ENCODE results near the gene BOK. TPM values are rescaled to one million over a fixed set of nuclear protein-coding genes. Genes with fewer than 3 reads are reported as not detected.

BOK gene, protein sequence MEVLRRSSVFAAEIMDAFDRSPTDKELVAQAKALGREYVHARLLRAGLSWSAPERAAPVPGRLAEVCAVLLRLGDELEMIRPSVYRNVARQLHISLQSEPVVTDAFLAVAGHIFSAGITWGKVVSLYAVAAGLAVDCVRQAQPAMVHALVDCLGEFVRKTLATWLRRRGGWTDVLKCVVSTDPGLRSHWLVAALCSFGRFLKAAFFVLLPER
- total RNA-seq, result 2.5 TPM
- 5.1 TPM for polyA plus RNA-seq
- long read RNA-seq, donor 1, result 0 reads
- long read RNA-seq, donor 2, partial matches to known transcripts, result 0 of 3 reads
- long read RNA-seq, donor 2, other reads (novel, unspliced or antisense), result 0 of 3 reads
- long read RNA-seq, donor 3, partial matches to known transcripts, result 32 of 49 reads
- long read RNA-seq, donor 3, other reads (novel, unspliced or antisense), result 17 of 49 reads
- long read RNA-seq, donor 4, result 0 reads
- long read RNA-seq, donor 5, transcript BOK-201 (5 exons, 2,657 nt), result major isoform, 6 of 6 reads
- long read RNA-seq, donor 5, partial matches to known transcripts, result 0 of 6 reads
- long read RNA-seq, donor 5, other reads (novel, unspliced or antisense), result 0 of 6 reads
- long read RNA-seq, donor 6, result 0 reads
- long read RNA-seq, donor 7, result 0 reads
- long read RNA-seq, donor 8, result 0 reads
- long read RNA-seq, donor 9, result 0 reads
- long read RNA-seq, donor 10, result 0 reads

DNA sequence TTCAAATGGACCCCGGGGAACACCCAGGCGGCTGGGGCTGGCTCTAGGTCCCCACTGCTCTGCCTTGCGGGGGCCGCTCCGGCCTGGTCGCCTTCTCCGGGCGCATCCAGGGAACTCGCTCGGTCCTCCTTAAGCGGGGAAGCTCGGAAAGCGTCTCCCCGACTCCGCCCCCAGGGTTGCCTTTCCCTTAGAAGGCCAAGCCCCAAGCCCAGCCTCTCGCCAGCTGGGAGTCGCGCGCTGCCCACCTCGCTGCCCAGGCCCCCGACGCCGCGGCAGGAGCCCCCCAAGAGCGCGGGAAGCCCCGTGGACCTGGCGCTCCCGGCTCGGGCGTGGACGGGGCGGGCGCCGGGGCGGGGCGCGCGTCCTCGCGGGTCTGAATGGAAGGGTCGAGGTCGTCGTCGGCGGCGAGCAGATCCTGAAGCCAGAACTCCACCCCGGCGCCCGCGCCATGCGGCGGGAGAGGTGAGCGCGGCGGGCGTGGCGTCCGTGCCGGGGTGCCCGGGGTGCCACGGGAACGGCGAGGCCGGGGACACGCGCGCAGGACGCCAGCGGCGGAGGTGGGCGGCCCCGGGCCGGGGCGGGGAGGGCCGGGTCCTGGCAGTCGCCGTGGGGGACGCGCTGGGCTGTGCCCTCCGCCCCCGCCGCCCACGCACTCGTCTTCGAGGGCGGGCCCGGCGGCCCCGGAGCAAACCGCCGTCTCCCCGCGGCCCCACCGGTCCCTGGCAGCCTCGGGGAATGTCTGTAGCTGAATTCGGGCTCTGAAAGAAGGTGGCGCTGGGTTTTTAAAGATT, at the start of gene BOK:
TSS of gene BOK (plus strand) at position 214 of the 791 bp plus-strand sequence. CDS start 739 bp downstream, outside the sequence.
- DNase-seq (ENCODE audit: low read depth in 6 of 9, low spot score in 9 of 9), result no peak
- Histone ChIP-seq H3K4me1 (ENCODE audit: control insufficient read depth in 2 of 2, insufficient read depth in 2 of 2, low read length in 2 of 2) (peaks cover 2 to 5% of the 10 kb centered on the region in 2 donors), H3K27me3 (ENCODE audit: control insufficient read depth in 2 of 2, insufficient read depth in 1 of 2, low read length in 1 of 2) (peaks cover 37 to 72% of the 10 kb centered on the region in 2 donors), H3K4me3 (ENCODE audit: low read length in 2 of 2) (peak within 1 kb of the TSS in 1 of 2 donors; percentile 46), H3K36me3 (ENCODE audit: control insufficient read depth in 2 of 2, insufficient read depth in 2 of 2, low read length in 1 of 2) (no peaks in the 10 kb centered on the region), H3K9me3 (ENCODE audit: control insufficient read depth in 2 of 2, insufficient read depth in 1 of 2, low read length in 1 of 2) (peaks cover 0 to 1% of the 10 kb centered on the region in 2 donors), H3K27ac (ENCODE audit: low read depth in 1 of 2, low read length in 1 of 2) (no peak within 1 kb of the TSS)
- WGBS, result 3% methylated on average over 98 of the region's 98 CpGs

DNA sequence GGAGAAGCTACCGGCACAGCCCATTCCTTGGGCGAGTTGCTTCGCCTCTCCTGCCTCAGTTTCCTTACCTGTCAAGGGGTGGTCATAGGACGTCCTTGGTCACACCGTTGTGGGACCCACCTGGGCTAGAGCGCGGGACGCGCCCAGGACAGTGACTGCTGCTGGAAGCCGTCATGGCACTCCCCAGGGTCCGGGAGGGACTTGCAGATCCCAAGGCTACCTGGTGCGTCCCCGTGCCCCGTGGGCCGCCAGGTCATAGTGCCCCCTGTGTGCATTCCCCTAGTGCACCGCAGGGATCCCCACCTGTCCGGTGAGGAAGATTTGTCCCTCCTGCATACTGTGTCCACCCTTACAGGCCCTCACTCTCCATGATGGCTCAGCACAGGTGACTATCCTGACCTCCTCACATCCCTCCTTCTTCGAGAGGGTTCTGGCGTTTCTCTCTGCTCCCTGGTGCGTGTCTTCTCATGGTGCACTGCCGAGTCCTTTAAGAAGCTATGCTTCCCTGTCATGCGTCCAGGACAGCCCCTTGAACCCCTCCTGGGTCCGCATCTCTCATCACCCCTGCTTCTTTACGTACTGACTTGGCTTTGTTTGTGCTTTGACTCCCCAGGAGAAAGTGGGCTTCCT, 49.3 kb upstream of the BOK start:
- WGBS, result 37% methylated on average over 24 of the region's 24 CpGs
- peak overlapping the region in 1 of 2 donors; percentile 68 for H3K27ac ChIP-seq (ENCODE audit: low read depth in 1 of 2, low read length in 1 of 2)
- peaks cover 9 to 17% of the 10 kb centered on the region in 2 donors for H3K4me1 ChIP-seq (ENCODE audit: control insufficient read depth in 2 of 2, insufficient read depth in 2 of 2, low read length in 2 of 2)
- H3K9me3 ChIP-seq (ENCODE audit: control insufficient read depth in 2 of 2, insufficient read depth in 1 of 2, low read length in 1 of 2), result peaks cover 0 to 5% of the 10 kb centered on the region in 2 donors
- peaks cover 4 to 19% of the 10 kb centered on the region in 2 donors for H3K27me3 ChIP-seq (ENCODE audit: control insufficient read depth in 2 of 2, insufficient read depth in 1 of 2, low read length in 1 of 2)
- no peak for DNase-seq (ENCODE audit: low read depth in 6 of 9, low spot score in 9 of 9)
- H3K4me3 ChIP-seq (ENCODE audit: low read length in 2 of 2), result peak overlapping the region; percentile 49 to 90
- H3K36me3 ChIP-seq (ENCODE audit: control insufficient read depth in 2 of 2, insufficient read depth in 2 of 2, low read length in 1 of 2), result peaks cover 0 to 3% of the 10 kb centered on the region in 2 donors

DNA sequence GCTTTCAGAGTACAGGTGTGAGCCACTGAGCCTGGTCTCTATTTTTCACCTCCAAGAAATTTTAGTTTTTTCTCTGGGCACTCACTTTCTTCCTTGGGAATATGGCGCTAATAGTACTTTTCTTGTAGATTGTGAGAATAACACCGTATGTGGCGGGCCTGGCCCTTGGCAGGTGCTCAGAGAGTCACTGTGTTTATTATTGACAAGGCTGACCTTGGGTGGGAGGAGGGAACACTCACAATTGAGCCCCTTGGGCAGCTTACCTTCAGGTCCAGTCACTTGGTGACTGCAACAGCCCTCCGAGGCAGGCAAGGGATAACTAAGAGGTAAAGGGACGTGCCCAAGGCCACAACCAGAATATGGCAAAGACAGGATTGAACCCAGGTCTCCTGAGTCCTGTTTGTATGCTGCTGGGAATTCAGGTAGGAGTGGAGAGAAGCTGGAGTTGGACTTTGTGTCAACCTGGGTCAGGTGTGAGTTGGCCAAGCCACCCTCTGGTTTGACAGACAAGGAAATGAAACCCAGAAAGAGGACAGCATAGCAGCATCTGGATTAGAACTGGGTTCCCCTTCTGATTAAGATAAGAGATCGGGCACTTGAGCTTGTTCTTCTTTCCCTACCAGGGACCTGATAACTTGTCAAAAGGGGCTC, 47.3 kb upstream of the BOK start:
- H3K27ac ChIP-seq (ENCODE audit: low read depth in 1 of 2, low read length in 1 of 2), result no peak overlapping the region
- H3K4me3 ChIP-seq (ENCODE audit: low read length in 2 of 2), result no peak overlapping the region
- H3K9me3 ChIP-seq (ENCODE audit: control insufficient read depth in 2 of 2, insufficient read depth in 1 of 2, low read length in 1 of 2), result peaks cover 0 to 5% of the 10 kb centered on the region in 2 donors
- WGBS, result 95% methylated on average over 6 of the region's 6 CpGs
- H3K27me3 ChIP-seq (ENCODE audit: control insufficient read depth in 2 of 2, insufficient read depth in 1 of 2, low read length in 1 of 2), result peaks cover 4 to 19% of the 10 kb centered on the region in 2 donors
- H3K36me3 ChIP-seq (ENCODE audit: control insufficient read depth in 2 of 2, insufficient read depth in 2 of 2, low read length in 1 of 2), result no peaks in the 10 kb centered on the region
- peaks cover 9 to 17% of the 10 kb centered on the region in 2 donors for H3K4me1 ChIP-seq (ENCODE audit: control insufficient read depth in 2 of 2, insufficient read depth in 2 of 2, low read length in 2 of 2)
- no peak for DNase-seq (ENCODE audit: low read depth in 6 of 9, low spot score in 9 of 9)

DNA sequence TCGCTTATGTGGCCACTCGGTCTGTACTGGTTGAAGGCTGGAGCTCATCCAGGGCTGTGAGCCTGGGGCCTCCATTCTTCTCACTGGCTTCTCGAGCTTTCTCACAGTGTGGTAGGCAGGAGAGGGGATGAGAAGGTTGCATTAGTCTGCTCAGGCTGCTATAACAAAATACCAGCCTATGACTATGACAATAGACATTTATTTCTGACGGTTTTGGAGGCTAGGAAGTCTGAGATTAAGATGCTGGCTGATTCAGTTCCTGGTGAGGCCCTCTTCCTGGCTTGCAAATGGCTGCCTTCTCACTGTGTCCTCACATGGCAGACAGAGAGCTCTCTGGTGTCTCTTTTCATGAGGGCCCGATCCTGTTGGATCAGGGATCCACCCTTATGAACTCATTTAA, 44.0 kb upstream of the BOK start:
- Histone ChIP-seq H3K4me3 (ENCODE audit: low read length in 2 of 2) (no peak overlapping the region), H3K27ac (ENCODE audit: low read depth in 1 of 2, low read length in 1 of 2) (no peak overlapping the region), H3K4me1 (ENCODE audit: control insufficient read depth in 2 of 2, insufficient read depth in 2 of 2, low read length in 2 of 2) (no peaks in the 10 kb centered on the region), H3K27me3 (ENCODE audit: control insufficient read depth in 2 of 2, insufficient read depth in 1 of 2, low read length in 1 of 2) (peaks cover 3 to 4% of the 10 kb centered on the region in 2 donors), H3K9me3 (ENCODE audit: control insufficient read depth in 2 of 2, insufficient read depth in 1 of 2, low read length in 1 of 2) (peaks cover 0 to 5% of the 10 kb centered on the region in 2 donors), H3K36me3 (ENCODE audit: control insufficient read depth in 2 of 2, insufficient read depth in 2 of 2, low read length in 1 of 2) (no peaks in the 10 kb centered on the region)
- WGBS, result 92% methylated on average over 5 of the region's 5 CpGs
- DNase-seq (ENCODE audit: low read depth in 6 of 9, low spot score in 9 of 9), result no peak

DNA sequence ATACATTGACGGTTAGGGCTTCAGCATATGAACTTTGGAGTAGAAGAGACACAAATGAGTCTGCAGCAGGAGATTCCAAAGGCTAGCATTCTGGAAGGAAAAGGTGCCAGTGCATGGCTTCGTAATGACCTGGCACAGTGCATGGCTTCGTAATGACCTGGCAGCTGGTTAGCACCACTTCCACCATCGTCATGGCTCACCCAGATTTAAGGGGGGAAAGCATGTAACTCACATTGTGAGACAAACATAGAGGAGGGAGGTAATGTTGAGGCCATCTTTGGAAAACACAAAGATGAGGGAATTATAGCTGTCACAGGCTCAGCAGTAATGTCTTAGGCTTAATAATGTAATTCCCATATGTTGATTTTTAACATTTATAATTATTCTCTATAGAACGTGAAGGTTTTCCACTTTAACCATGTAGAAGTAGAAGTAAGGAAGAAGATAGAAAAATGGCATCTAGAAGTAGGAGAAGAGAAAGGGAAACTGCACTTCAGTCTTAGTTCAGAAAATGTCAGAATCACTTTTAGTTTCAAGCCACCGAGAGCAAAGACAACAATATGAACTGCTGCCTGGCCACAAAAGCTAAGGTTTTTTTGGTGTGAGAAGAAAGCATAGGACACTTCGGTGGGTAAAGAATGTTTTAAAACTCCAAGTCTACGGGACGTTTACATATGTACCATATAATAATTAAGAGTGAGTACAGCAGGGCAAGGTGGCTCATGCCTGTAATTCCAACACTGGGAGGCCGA, 43.4 kb upstream of the BOK start:
- H3K4me1 ChIP-seq (ENCODE audit: control insufficient read depth in 2 of 2, insufficient read depth in 2 of 2, low read length in 2 of 2), result no peaks in the 10 kb centered on the region
- H3K27ac ChIP-seq (ENCODE audit: low read depth in 1 of 2, low read length in 1 of 2), result no peak overlapping the region
- no peaks in the 10 kb centered on the region for H3K36me3 ChIP-seq (ENCODE audit: control insufficient read depth in 2 of 2, insufficient read depth in 2 of 2, low read length in 1 of 2)
- H3K9me3 ChIP-seq (ENCODE audit: control insufficient read depth in 2 of 2, insufficient read depth in 1 of 2, low read length in 1 of 2), result peaks cover 0 to 5% of the 10 kb centered on the region in 2 donors
- 91% methylated on average over 10 of the region's 10 CpGs for WGBS
- no peak overlapping the region for H3K4me3 ChIP-seq (ENCODE audit: low read length in 2 of 2)
- peaks cover 2 to 4% of the 10 kb centered on the region in 2 donors for H3K27me3 ChIP-seq (ENCODE audit: control insufficient read depth in 2 of 2, insufficient read depth in 1 of 2, low read length in 1 of 2)
- DNase-seq (ENCODE audit: low read depth in 6 of 9, low spot score in 9 of 9), result no peak

DNA sequence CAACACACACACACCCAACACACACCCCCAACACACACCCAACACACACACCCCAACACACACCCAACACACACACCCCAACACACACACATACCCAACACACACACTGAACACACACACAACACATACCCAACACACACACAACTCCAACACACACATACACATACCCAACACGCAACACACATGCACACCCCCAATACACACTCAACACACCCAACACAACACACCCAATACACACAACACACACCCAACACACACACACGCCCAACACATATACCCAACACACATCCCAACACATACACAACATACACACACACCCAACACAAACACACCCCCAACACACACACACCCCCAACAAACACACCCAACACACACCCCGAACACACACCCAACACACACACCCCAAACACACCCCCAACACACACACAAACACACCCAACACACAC, 42.0 kb upstream of the BOK start:
- over 99% methylated on average over 3 of the region's 3 CpGs for WGBS
- Histone ChIP-seq H3K4me1 (ENCODE audit: control insufficient read depth in 2 of 2, insufficient read depth in 2 of 2, low read length in 2 of 2) (no peaks in the 10 kb centered on the region), H3K27me3 (ENCODE audit: control insufficient read depth in 2 of 2, insufficient read depth in 1 of 2, low read length in 1 of 2) (peaks cover 0 to 5% of the 10 kb centered on the region in 2 donors)

GRCh38 chr2:241517297-241517696, 41.2 kb upstream of the BOK start:
- WGBS, result 96% methylated on average over 6 of the region's 6 CpGs
- Histone ChIP-seq H3K4me3 (ENCODE audit: low read length in 2 of 2) (no peak overlapping the region), H3K4me1 (ENCODE audit: control insufficient read depth in 2 of 2, insufficient read depth in 2 of 2, low read length in 2 of 2) (no peaks in the 10 kb centered on the region), H3K27me3 (ENCODE audit: control insufficient read depth in 2 of 2, insufficient read depth in 1 of 2, low read length in 1 of 2) (peaks cover 0 to 5% of the 10 kb centered on the region in 2 donors), H3K27ac (ENCODE audit: low read depth in 1 of 2, low read length in 1 of 2) (no peak overlapping the region), H3K36me3 (ENCODE audit: control insufficient read depth in 2 of 2, insufficient read depth in 2 of 2, low read length in 1 of 2) (no peaks in the 10 kb centered on the region), H3K9me3 (ENCODE audit: control insufficient read depth in 2 of 2, insufficient read depth in 1 of 2, low read length in 1 of 2) (peaks cover 0 to 5% of the 10 kb centered on the region in 2 donors)
- DNase-seq (ENCODE audit: low read depth in 6 of 9, low spot score in 9 of 9), result no peak

More for the DNA sequence above, 42.0 kb upstream of the BOK start:
- Histone ChIP-seq H3K4me3 (ENCODE audit: low read length in 2 of 2) (no peak overlapping the region), H3K27ac (ENCODE audit: low read depth in 1 of 2, low read length in 1 of 2) (no peak overlapping the region), H3K36me3 (ENCODE audit: control insufficient read depth in 2 of 2, insufficient read depth in 2 of 2, low read length in 1 of 2) (no peaks in the 10 kb centered on the region), H3K9me3 (ENCODE audit: control insufficient read depth in 2 of 2, insufficient read depth in 1 of 2, low read length in 1 of 2) (peaks cover 0 to 5% of the 10 kb centered on the region in 2 donors)
- no peak for DNase-seq (ENCODE audit: low read depth in 6 of 9, low spot score in 9 of 9)

DNA sequence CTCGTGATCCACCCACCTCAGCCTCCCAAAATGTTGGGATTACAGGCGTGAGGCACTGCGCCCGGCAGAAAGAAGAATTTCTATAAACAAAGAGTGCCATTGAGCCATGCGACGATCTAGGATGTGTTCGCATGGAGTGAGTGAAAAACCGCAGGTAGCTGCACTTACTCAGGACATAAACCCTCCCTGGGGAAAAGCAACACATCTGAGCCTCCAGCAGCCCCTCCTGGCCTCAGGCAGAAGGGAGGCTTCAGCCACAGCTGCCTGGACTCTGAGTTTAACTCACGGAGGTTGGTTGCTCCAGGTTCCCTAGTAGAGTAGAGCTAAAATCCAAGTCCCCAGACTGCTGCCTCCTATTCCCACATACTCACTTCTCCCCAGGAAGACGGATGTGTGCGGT, 38.9 kb upstream of the BOK start:
- 86% methylated on average over 11 of the region's 11 CpGs for WGBS
- Histone ChIP-seq H3K9me3 (ENCODE audit: control insufficient read depth in 2 of 2, insufficient read depth in 1 of 2, low read length in 1 of 2) (peaks cover 0 to 5% of the 10 kb centered on the region in 2 donors), H3K36me3 (ENCODE audit: control insufficient read depth in 2 of 2, insufficient read depth in 2 of 2, low read length in 1 of 2) (no peaks in the 10 kb centered on the region), H3K27me3 (ENCODE audit: control insufficient read depth in 2 of 2, insufficient read depth in 1 of 2, low read length in 1 of 2) (peaks cover 0 to 5% of the 10 kb centered on the region in 2 donors), H3K4me3 (ENCODE audit: low read length in 2 of 2) (no peak overlapping the region), H3K4me1 (ENCODE audit: control insufficient read depth in 2 of 2, insufficient read depth in 2 of 2, low read length in 2 of 2) (no peaks in the 10 kb centered on the region), H3K27ac (ENCODE audit: low read depth in 1 of 2, low read length in 1 of 2) (no peak overlapping the region)
- no peak for DNase-seq (ENCODE audit: low read depth in 6 of 9, low spot score in 9 of 9)
